Inferior parietal cortex (tissue), 1 donor: ENCODE data around the gene LHPP.
"Not testable (repeated sequence)": the region's sequence is repeated elsewhere in the genome, so short reads cannot be mapped to it uniquely, and the experiment has no call there.

ENCODE experiments used
- DNase-seq: peaks from one replicate; pipeline ENCODE4 v3.0.0-alpha.2; 2016; ENCODE audit errors: extremely low spot score

Gene LHPP

GRCh38 chr10:124605856-124606812, 144.5 kb downstream of the LHPP start:
- DNase-seq = no peak

GRCh38 chr10:124606822-124607221, 145.2 kb downstream of the LHPP start:
- DNase-seq = no peak

- DNase-seq = no peak
Observed at GRCh38 chr10:124607693-124608092, 146.1 kb downstream of the LHPP start.

- no peak for DNase-seq
Observed at GRCh38 chr10:124608093-124608721, 146.6 kb downstream of the LHPP start.

- DNase-seq = no peak
Observed at GRCh38 chr10:124609698-124610097, 148.1 kb downstream of the LHPP start.

- not testable (repeated sequence) for DNase-seq
Observed at GRCh38 chr10:124610186-124610585, 148.6 kb downstream of the LHPP start.

- not testable (repeated sequence) for DNase-seq
Observed at GRCh38 chr10:124610851-124611250, 149.2 kb downstream of the LHPP start.

- no peak for DNase-seq
Observed at GRCh38 chr10:124611738-124612137, 150.1 kb downstream of the LHPP start.

- DNase-seq = no peak
Observed at GRCh38 chr10:124612611-124613498, 151.2 kb downstream of the LHPP start.

- DNase-seq = no peak
Observed at GRCh38 chr10:124614003-124614659, 152.5 kb downstream of the LHPP start.

- no peak for DNase-seq
Observed at GRCh38 chr10:124615259-124615658, 153.6 kb downstream of the LHPP start.

- no peak for DNase-seq
Observed at GRCh38 chr10:124616040-124616835, 154.6 kb downstream of the LHPP start.

- DNase-seq = no peak
Observed at GRCh38 chr10:124616836-124617130, 155.2 kb downstream of the LHPP start.

- DNase-seq = no peak
Observed at GRCh38 chr10:124618470-124619073, 156.9 kb downstream of the LHPP start.

GRCh38 chr10:124619195-124619594, 157.6 kb downstream of the LHPP start:
- no peak for DNase-seq

GRCh38 chr10:124619802-124620490, 158.3 kb downstream of the LHPP start:
- DNase-seq = no peak

- peak; percentile 69 for DNase-seq
Observed at GRCh38 chr10:124621637-124622036, 160.0 kb downstream of the LHPP start.

- no peak for DNase-seq
Observed at GRCh38 chr10:124622158-124622557, 160.5 kb downstream of the LHPP start.

- no peak for DNase-seq
Observed at GRCh38 chr10:124622866-124623536, 161.4 kb downstream of the LHPP start.
